ENCODE results near the gene KRTAP4-8. TPM values are rescaled to one million over a fixed set of nuclear protein-coding genes. Genes with fewer than 3 reads are reported as not detected.
"Not testable (repeated sequence)": the region's sequence is repeated elsewhere in the genome, so short reads cannot be mapped to it uniquely, and the experiment has no call there.

The KRTAP4-8 gene
- total RNA-seq, 6 experiments from 2014 or later: not detected

- Histone ChIP-seq H3K4me1 (no peaks in the 10 kb centered on the region), H3K9me3 (no peaks in the 10 kb centered on the region), H3K27ac (no peak within 1 kb of the TSS), H3K4me3 (no peak within 1 kb of the TSS), H3K27me3 (no peaks in the 10 kb centered on the region), H3K36me3 (no peaks in the 10 kb centered on the region)
- DNase-seq (no peak), ATAC-seq (no peak)
- intact Hi-C loops (cut with DNase I): no loop called here
- WGBS (ENCODE audit: insufficient coverage, low coverage, low lambda C conversion rate, missing lambda C conversion rate): 53% methylated on average over 4 of the region's 6 CpGs
- no peak for TF ChIP-seq CTCF (IDR thresholded peaks at IDR 0.05)
- no peak for TF ChIP-seq POLR2A (IDR thresholded peaks at IDR 0.05)
These were observed 42.6 kb upstream of the KRTAP4-8 start, which contains the start of gene KRTAP4-6 for GRCh38 chr17:41140360-41141131. Gene KRTAP4-6, minus strand, starts transcription at chr17:41140544. Its CDS starts 57 bp downstream, at chr17:41140487.

- H3K36me3 ChIP-seq; H3K4me3 ChIP-seq; intact Hi-C loops (cut with DNase I); H3K27ac ChIP-seq; ATAC-seq; DNase-seq; H3K9me3 ChIP-seq; H3K27me3 ChIP-seq; H3K4me1 ChIP-seq: not testable (repeated sequence)
- WGBS (ENCODE audit: insufficient coverage, low coverage, low lambda C conversion rate, missing lambda C conversion rate): 63% methylated on average over 8 of the region's 12 CpGs
These were observed 41.9 kb upstream of the KRTAP4-8 start for GRCh38 chr17:41139865-41140264.

- no peak for ATAC-seq
- intact Hi-C loops (cut with DNase I): no loop called here
- DNase-seq: no peak
- no peaks in the 10 kb centered on the region for H3K9me3 ChIP-seq
- no peaks in the 10 kb centered on the region for H3K27me3 ChIP-seq
- no peak overlapping the region for H3K27ac ChIP-seq
- TF ChIP-seq CTCF (IDR thresholded peaks at IDR 0.05) (no peak), POLR2A (IDR thresholded peaks at IDR 0.05) (no peak)
- WGBS (ENCODE audit: insufficient coverage, low coverage, low lambda C conversion rate, missing lambda C conversion rate): 34% methylated on average over 2 of the region's 2 CpGs
- H3K4me3 ChIP-seq: no peak overlapping the region
- H3K4me1 ChIP-seq: no peaks in the 10 kb centered on the region
- H3K36me3 ChIP-seq: no peaks in the 10 kb centered on the region
These were observed 36.2 kb upstream of the KRTAP4-8 start for GRCh38 chr17:41133880-41134735.

- Histone ChIP-seq H3K4me1 (no peaks in the 10 kb centered on the region), H3K27ac (no peak overlapping the region), H3K36me3 (no peaks in the 10 kb centered on the region), H3K27me3 (no peaks in the 10 kb centered on the region), H3K4me3 (no peak overlapping the region), H3K9me3 (no peaks in the 10 kb centered on the region)
- intact Hi-C loops (cut with DNase I): no loop called here
- TF ChIP-seq POLR2A (IDR thresholded peaks at IDR 0.05) (no peak), CTCF (IDR thresholded peaks at IDR 0.05) (no peak)
- ATAC-seq: no peak
- no peak for DNase-seq
- WGBS (ENCODE audit: insufficient coverage, low coverage, low lambda C conversion rate, missing lambda C conversion rate): 57% methylated on average over 3 of the region's 3 CpGs
These were observed 34.0 kb upstream of the KRTAP4-8 start for GRCh38 chr17:41131979-41132378.

- Histone ChIP-seq H3K4me3 (no peak overlapping the region), H3K36me3 (no peaks in the 10 kb centered on the region), H3K27me3 (no peaks in the 10 kb centered on the region), H3K27ac (no peak overlapping the region), H3K9me3 (no peaks in the 10 kb centered on the region), H3K4me1 (no peaks in the 10 kb centered on the region)
- TF ChIP-seq CTCF (IDR thresholded peaks at IDR 0.05): no peak
- no peak for TF ChIP-seq POLR2A (IDR thresholded peaks at IDR 0.05)
- WGBS (ENCODE audit: insufficient coverage, low coverage, low lambda C conversion rate, missing lambda C conversion rate): 39% methylated on average over 1 of the region's 1 CpG
- ATAC-seq (no peak), DNase-seq (no peak)
- intact Hi-C loops (cut with DNase I): no loop called here
These were observed 29.4 kb upstream of the KRTAP4-8 start for GRCh38 chr17:41127371-41127770.

All from right lobe of liver (tissue), 6 donors.